ENCODE results near the gene APOA5. TPM values are rescaled to one million over a fixed set of nuclear protein-coding genes. Genes with fewer than 3 reads are reported as not detected.
"Not testable (repeated sequence)": the region's sequence is repeated elsewhere in the genome, so short reads cannot be mapped to it uniquely, and the experiment has no call there.

APOA5 gene
- total RNA-seq, 4 donors from 2014 or later, result not detected

- no peaks in the 10 kb centered on the region for H3K4me1 ChIP-seq
- H3K27ac ChIP-seq, result no peak overlapping the region
- H3K36me3 ChIP-seq, result no peaks in the 10 kb centered on the region
- intact Hi-C loops (cut with DNase I), result no loop called here
- WGBS, 2 donors, result 59% methylated on average over 3 of the region's 3 CpGs
- peaks cover 0 to 1% (median 0%) of the 10 kb centered on the region in 4 donors for H3K27me3 ChIP-seq
- no peak for DNase-seq
- no peak overlapping the region for H3K4me3 ChIP-seq
- no peak for TF ChIP-seq POLR2A (IDR thresholded peaks at IDR 0.05)
- TF ChIP-seq CTCF (IDR thresholded peaks at IDR 0.05), result no peak
- no peaks in the 10 kb centered on the region for H3K9me3 ChIP-seq
Observed at GRCh38 chr11:116804001-116804400, 12.3 kb upstream of the APOA5 start.

GRCh38 chr11:116801662-116802061 is 10.0 kb upstream of the APOA5 start:
- H3K36me3 ChIP-seq; H3K27me3 ChIP-seq; H3K27ac ChIP-seq; H3K4me3 ChIP-seq; intact Hi-C loops (cut with DNase I); H3K9me3 ChIP-seq; H3K4me1 ChIP-seq; DNase-seq: not testable (repeated sequence)

GRCh38 chr11:116800610-116801009 is 8.9 kb upstream of the APOA5 start:
- intact Hi-C loops (cut with DNase I), result no loop called here
- no peak for DNase-seq
- H3K9me3 ChIP-seq, result no peaks in the 10 kb centered on the region
- H3K27me3 ChIP-seq, result peaks cover 0 to 4% (median 0%) of the 10 kb centered on the region in 4 donors
- H3K4me3 ChIP-seq, result no peak overlapping the region
- no peaks in the 10 kb centered on the region for H3K36me3 ChIP-seq
- no peaks in the 10 kb centered on the region for H3K4me1 ChIP-seq
- no peak for TF ChIP-seq CTCF (IDR thresholded peaks at IDR 0.05)
- no peak for TF ChIP-seq POLR2A (IDR thresholded peaks at IDR 0.05)
- WGBS, 2 donors, result 91 to 93% methylated on average over 2 of the region's 2 CpGs
- H3K27ac ChIP-seq, result no peak overlapping the region

GRCh38 chr11:116798368-116798767 is 6.7 kb upstream of the APOA5 start:
- no peaks in the 10 kb centered on the region for H3K9me3 ChIP-seq
- intact Hi-C loops (cut with DNase I), result loop anchor here (5.0 kb wide), 1 partner anchor 309 kb away; no protein-coding TSS in a partner anchor
- no peak overlapping the region for H3K27ac ChIP-seq
- H3K4me3 ChIP-seq, result no peak overlapping the region
- H3K4me1 ChIP-seq, result no peaks in the 10 kb centered on the region
- no peaks in the 10 kb centered on the region for H3K36me3 ChIP-seq
- peaks cover 0 to 4% (median 0%) of the 10 kb centered on the region in 4 donors for H3K27me3 ChIP-seq
- TF ChIP-seq POLR2A (IDR thresholded peaks at IDR 0.05), result no peak
- no peak for TF ChIP-seq CTCF (IDR thresholded peaks at IDR 0.05)
- 56 to 73% methylated on average over 4 to 5 of the region's 5 CpGs for whole genome bisulfite sequencing, 2 donors
- no peak for DNase-seq

- intact Hi-C loops (cut with DNase I), result loop anchor here (5.0 kb wide), 1 partner anchor 309 kb away; no protein-coding TSS in a partner anchor
- no peak overlapping the region for H3K4me3 ChIP-seq
- WGBS, 2 donors, result 90 to 92% methylated on average over 5 of the region's 5 CpGs
- no peaks in the 10 kb centered on the region for H3K4me1 ChIP-seq
- DNase-seq, result no peak
- H3K36me3 ChIP-seq, result no peaks in the 10 kb centered on the region
- no peak overlapping the region for H3K27ac ChIP-seq
- H3K9me3 ChIP-seq, result no peaks in the 10 kb centered on the region
- no peak for TF ChIP-seq POLR2A (IDR thresholded peaks at IDR 0.05)
- no peak for TF ChIP-seq CTCF (IDR thresholded peaks at IDR 0.05)
- H3K27me3 ChIP-seq, result peaks cover 0 to 4% (median 0%) of the 10 kb centered on the region in 4 donors
Observed at GRCh38 chr11:116797816-116798215, 6.1 kb upstream of the APOA5 start.

GRCh38 chr11:116796548-116796947 is 4.9 kb upstream of the APOA5 start:
- no peaks in the 10 kb centered on the region for H3K36me3 ChIP-seq
- TF ChIP-seq CTCF (IDR thresholded peaks at IDR 0.05) (no peak), POLR2A (IDR thresholded peaks at IDR 0.05) (no peak)
- no peaks in the 10 kb centered on the region for H3K9me3 ChIP-seq
- H3K4me1 ChIP-seq, result peaks cover under 1 to 4% (median 2%) of the 10 kb centered on the region in 3 donors
- WGBS, 2 donors, result 78 to 80% methylated on average over 1 of the region's 1 CpG
- peaks cover 0 to 4% (median 0%) of the 10 kb centered on the region in 4 donors for H3K27me3 ChIP-seq
- H3K4me3 ChIP-seq, result no peak overlapping the region
- intact Hi-C loops (cut with DNase I), result loop anchor here (5.0 kb wide), 1 partner anchor 311 kb away; no protein-coding TSS in a partner anchor
- no peak overlapping the region for H3K27ac ChIP-seq
- no peak for DNase-seq

Measured in esophagus squamous epithelium (tissue), 5 donors.